Stomach smooth muscle (tissue), 2 donors: Measurements from ENCODE around the gene SPOCK1.

Source experiments
- H3K27ac ChIP-seq: one replicate; pipeline ENCODE4 v1.7.0; 2013; ENCODE audit warnings: mild to moderate bottlenecking, low read length, inconsistent platforms
- H3K27me3 ChIP-seq, 2 donors: one replicate each; pipeline ENCODE4 v1.7.0; 2013; ENCODE audit warnings: low read length in 2 of 2; ENCODE audit not compliant: insufficient read depth in 2 of 2, control insufficient read depth in 1 of 2
- H3K36me3 ChIP-seq, 2 donors: one replicate each; pipeline ENCODE4 v1.7.0; 2013; ENCODE audit warnings: low read length in 2 of 2; ENCODE audit not compliant: control insufficient read depth in 2 of 2, insufficient read depth in 2 of 2
- H3K4me1 ChIP-seq: one replicate; pipeline ENCODE4 v1.7.0; 2013; ENCODE audit warnings: low read length; ENCODE audit not compliant: control insufficient read depth, insufficient read depth
- H3K4me3 ChIP-seq, 2 donors: one replicate each; pipeline ENCODE4 v1.7.0; 2013; ENCODE audit warnings: low read length in 2 of 2
- H3K9ac ChIP-seq, 2 donors: one replicate each; pipeline ENCODE4 v1.7.0; 2013; ENCODE audit warnings: low read length in 2 of 2, mild to moderate bottlenecking in 1 of 2
- H3K9me3 ChIP-seq, 2 donors: one replicate each; pipeline ENCODE4 v1.7.0; 2013; ENCODE audit warnings: low read length in 2 of 2; ENCODE audit not compliant: control insufficient read depth in 2 of 2
- donor health status: healthy.
- donor health status: Pancreatic carcinoma.

Gene SPOCK1

DNA sequence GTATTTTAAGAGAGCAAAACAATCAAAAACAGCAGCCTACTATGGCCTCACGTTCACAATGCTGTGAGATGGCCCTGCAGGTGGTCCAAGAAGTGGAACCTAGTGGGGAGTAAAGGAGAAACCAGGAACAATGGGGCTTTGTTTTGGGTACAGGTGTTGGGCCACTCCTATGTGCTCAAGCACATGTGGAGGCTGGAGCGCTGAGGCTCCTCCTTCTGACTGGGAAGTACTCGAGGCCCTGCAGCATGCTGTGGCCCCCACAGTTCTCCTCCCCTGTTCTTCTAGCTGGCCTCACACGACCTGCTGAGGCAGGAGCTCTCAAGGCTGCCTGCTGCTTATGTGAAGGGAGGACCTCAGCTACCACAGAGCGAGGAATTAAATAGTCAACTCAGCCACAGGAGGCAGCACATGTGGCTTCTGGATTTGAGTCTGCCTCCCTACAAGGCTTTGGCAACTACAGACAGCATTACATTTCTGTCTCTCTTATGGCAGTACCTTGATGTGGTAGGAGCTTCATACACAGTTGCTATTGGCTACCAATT lies 482.3 kb downstream of the SPOCK1 start:
- Histone ChIP-seq H3K27me3 (no peaks in the 10 kb centered on the region), H3K4me1 (no peaks in the 10 kb centered on the region), H3K9ac (no peak overlapping the region), H3K4me3 (no peak overlapping the region), H3K9me3 (no peaks in the 10 kb centered on the region), H3K36me3 (no peaks in the 10 kb centered on the region), H3K27ac (no peak overlapping the region)

DNA sequence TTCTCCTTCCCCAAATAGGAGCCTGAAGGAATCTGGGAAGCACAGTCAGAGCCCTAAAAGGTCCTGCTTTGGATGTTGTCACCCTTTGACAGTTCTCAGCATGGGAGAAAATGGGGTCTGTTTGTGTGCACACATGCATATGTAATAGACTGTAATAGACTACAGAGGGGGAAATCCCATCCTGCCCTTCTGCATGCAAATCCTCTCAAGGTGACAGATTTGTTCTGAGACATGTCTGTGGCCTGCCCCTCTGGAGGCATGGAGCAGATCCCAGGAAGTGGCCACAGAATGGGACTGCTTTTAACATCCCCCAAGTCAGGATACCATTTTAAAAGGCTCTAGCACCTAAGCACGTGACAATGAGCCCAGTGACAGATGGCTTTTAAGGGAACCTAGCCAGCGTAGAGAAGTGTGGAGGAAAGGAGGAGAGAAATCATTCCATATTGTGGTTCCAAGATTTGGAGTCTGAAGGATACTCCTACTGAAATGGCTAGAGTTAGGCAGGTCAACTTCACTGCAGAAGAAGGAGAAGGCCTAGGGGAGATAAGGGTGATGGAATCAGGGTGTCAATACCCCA lies 483.5 kb downstream of the SPOCK1 start:
- no peaks in the 10 kb centered on the region for H3K4me1 ChIP-seq
- H3K27ac ChIP-seq: no peak overlapping the region
- H3K9ac ChIP-seq: no peak overlapping the region
- H3K36me3 ChIP-seq: no peaks in the 10 kb centered on the region
- H3K27me3 ChIP-seq: no peaks in the 10 kb centered on the region
- no peak overlapping the region for H3K4me3 ChIP-seq
- no peaks in the 10 kb centered on the region for H3K9me3 ChIP-seq

DNA sequence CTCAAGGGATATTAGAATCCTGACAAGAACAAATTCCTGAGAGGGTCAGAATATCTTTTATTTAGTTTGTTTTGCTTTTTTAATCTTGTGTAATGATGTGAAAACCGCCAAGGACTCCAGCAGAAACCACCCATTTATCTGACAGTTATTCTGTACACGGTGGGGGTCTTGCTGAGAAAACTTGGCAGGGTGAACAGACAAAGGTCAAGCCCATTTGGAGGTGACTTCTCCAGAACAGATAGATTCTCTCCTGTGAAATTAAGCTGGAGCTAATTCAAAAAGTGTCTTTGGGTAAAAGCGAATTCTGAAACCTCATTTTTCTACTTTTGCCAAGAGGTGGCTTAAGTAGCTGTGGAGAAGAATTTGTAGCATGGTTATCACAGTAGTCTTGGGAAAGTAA lies 484.4 kb downstream of the SPOCK1 start:
- H3K4me3 ChIP-seq: no peak overlapping the region
- H3K4me1 ChIP-seq: no peaks in the 10 kb centered on the region
- no peak overlapping the region for H3K27ac ChIP-seq
- no peaks in the 10 kb centered on the region for H3K36me3 ChIP-seq
- H3K27me3 ChIP-seq: no peaks in the 10 kb centered on the region
- no peaks in the 10 kb centered on the region for H3K9me3 ChIP-seq
- H3K9ac ChIP-seq: no peak overlapping the region

DNA sequence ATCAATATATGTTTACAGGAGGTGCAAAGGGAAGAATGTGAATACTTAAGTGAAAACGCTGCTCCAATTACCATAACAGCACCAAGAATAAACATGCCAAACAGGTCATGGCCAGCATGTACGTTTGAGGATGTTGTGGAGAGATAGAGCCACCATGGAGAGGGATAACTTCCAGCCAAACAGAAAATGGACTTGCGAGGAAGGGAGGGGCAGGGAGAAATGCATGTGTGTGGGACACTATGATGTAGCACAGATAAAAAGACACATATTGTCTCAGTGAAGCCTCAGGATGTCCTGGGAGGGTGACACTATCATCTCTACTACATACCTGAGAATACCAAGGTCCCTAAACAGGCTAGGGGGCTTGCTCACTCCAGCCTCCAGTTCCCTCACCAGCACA lies 488.9 kb downstream of the SPOCK1 start:
- H3K4me1 ChIP-seq: no peaks in the 10 kb centered on the region
- no peaks in the 10 kb centered on the region for H3K9me3 ChIP-seq
- H3K4me3 ChIP-seq: no peak overlapping the region
- H3K27me3 ChIP-seq: no peaks in the 10 kb centered on the region
- no peak overlapping the region for H3K9ac ChIP-seq
- H3K36me3 ChIP-seq: no peaks in the 10 kb centered on the region
- H3K27ac ChIP-seq: no peak overlapping the region

DNA sequence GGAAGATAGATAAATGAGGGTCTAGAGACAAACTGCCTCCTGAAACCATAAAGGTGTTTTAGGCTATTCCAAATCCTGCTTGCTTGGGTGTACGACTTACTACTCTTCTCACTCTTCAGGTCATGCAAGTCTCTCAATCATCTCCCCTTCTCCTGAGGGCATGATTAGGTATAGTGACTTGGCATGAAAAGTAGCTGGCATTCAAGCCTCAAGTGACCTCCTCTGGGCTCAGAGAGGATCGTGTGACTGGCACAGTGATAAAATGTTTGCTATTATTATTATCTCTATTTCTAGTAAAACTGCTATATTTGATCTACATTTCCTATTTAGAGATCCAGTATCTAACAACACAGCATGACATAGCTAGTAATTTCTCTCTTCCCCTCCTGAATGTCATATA lies 494.8 kb downstream of the SPOCK1 start:
- Histone ChIP-seq H3K27ac (no peak overlapping the region), H3K9me3 (no peaks in the 10 kb centered on the region)

DNA sequence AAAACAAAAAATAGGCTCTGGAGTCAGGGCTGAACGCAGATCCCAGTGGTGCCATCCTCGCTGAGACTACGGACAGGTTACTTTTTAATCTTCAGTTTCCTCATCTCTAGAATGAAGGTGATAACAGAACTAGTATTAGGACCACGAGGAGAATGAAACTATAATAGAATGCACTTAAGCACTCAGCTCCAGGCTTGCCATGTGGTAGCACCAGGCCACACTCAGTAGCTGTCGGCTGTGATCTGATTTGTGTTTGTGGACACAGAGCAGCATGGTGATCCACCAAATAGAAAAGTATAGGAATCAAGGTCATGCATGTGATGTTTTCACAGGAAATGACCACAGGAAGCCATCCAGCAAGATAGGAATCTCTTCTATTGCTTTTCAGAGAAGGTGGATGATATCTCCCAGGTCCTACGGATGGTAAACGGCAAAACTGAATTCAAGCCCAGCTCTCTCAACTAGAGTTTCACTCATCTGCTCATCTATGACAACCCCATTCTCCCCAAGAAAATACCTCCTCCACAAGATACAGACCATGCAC lies 498.0 kb downstream of the SPOCK1 start:
- H3K9me3 ChIP-seq: peaks cover 0 to 3% of the 10 kb centered on the region in 2 donors
- no peak overlapping the region for H3K9ac ChIP-seq
- peaks cover 0 to 2% of the 10 kb centered on the region in 2 donors for H3K27me3 ChIP-seq
- no peak overlapping the region for H3K27ac ChIP-seq
- H3K36me3 ChIP-seq: no peaks in the 10 kb centered on the region
- H3K4me1 ChIP-seq: no peaks in the 10 kb centered on the region
- H3K4me3 ChIP-seq: no peak overlapping the region

More for the DNA sequence above, 494.8 kb downstream of the SPOCK1 start:
- Histone ChIP-seq H3K4me3 (no peak overlapping the region), H3K36me3 (no peaks in the 10 kb centered on the region), H3K27me3 (no peaks in the 10 kb centered on the region), H3K9ac (no peak overlapping the region), H3K4me1 (no peaks in the 10 kb centered on the region)

DNA sequence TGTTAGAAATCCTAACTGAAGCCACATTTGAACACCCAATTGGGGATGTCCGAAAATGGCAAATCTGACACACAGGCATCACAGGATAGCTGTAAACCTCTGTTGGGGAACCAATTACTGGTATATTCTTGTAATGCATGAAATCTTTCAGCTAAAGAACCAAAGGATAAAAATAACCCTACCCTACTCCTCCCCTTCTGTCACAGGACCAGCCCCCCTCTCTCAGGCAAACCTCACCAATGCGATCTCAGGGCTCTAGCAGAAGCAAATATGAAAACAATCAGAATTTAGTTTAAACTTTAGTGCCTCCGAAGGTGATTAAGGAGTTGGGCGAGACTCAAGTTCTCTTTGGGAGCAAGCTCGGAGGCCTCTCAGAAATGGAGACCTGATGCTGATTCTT lies 499.3 kb downstream of the SPOCK1 start:
- H3K4me1 ChIP-seq: no peaks in the 10 kb centered on the region
- H3K9me3 ChIP-seq: peaks cover 0 to 3% of the 10 kb centered on the region in 2 donors
- H3K27ac ChIP-seq: no peak overlapping the region
- H3K4me3 ChIP-seq: no peak overlapping the region
- H3K9ac ChIP-seq: no peak overlapping the region
- peaks cover 0 to 2% of the 10 kb centered on the region in 2 donors for H3K27me3 ChIP-seq
- H3K36me3 ChIP-seq: no peaks in the 10 kb centered on the region

DNA sequence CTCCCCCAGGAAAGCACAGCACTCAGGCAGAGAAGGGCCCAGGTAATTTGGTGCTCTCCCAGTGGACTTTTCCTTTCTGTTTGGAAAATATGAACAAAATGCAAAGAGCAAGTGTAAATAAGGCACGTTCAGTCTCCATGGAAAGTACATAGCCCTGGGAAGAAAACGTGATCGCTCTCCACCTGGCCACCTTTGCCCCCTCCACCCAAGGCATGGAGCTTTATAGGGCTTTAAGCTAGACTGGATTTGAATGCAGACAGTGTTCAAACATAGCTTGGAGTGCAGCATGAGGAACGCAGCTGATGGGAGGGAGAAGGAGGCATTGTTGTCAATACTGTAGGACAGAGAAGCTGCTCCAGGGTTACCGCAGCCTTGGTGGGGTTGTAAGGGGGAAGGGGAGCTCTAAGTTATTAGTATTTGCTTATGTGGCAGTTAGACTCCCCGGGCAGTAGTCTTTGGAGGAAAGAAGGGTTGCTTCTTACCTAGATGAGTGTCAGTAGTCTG lies 500.2 kb downstream of the SPOCK1 start:
- H3K4me1 ChIP-seq: no peaks in the 10 kb centered on the region
- peaks cover 0 to 2% of the 10 kb centered on the region in 2 donors for H3K27me3 ChIP-seq
- H3K27ac ChIP-seq: no peak overlapping the region
- no peak overlapping the region for H3K9ac ChIP-seq
- H3K4me3 ChIP-seq: no peak overlapping the region
- no peaks in the 10 kb centered on the region for H3K36me3 ChIP-seq
- peaks cover 0 to 3% of the 10 kb centered on the region in 2 donors for H3K9me3 ChIP-seq

DNA sequence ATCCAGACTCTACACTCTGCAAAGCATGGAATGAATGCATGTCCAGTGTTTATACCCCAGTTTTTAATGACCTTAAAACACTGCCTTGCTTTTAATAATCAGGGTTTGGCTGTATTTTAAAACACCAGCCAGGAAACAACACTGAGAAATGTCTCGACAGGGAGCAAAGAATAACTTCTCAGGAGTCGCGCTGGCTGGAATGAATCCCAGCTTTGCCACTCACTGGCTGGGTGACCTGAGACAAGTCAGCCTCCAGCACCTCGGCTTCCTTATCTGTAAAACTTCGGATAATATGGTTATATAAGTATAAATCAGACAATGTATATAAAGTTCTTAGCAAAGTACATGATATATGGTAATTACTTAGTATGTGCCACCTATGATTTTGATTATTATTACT lies 505.0 kb downstream of the SPOCK1 start:
- Histone ChIP-seq H3K36me3 (no peaks in the 10 kb centered on the region), H3K9ac (no peak overlapping the region), H3K4me3 (no peak overlapping the region), H3K27ac (no peak overlapping the region), H3K4me1 (no peaks in the 10 kb centered on the region), H3K9me3 (peaks cover 0 to 3% of the 10 kb centered on the region in 2 donors), H3K27me3 (peaks cover 0 to 2% of the 10 kb centered on the region in 2 donors)

DNA sequence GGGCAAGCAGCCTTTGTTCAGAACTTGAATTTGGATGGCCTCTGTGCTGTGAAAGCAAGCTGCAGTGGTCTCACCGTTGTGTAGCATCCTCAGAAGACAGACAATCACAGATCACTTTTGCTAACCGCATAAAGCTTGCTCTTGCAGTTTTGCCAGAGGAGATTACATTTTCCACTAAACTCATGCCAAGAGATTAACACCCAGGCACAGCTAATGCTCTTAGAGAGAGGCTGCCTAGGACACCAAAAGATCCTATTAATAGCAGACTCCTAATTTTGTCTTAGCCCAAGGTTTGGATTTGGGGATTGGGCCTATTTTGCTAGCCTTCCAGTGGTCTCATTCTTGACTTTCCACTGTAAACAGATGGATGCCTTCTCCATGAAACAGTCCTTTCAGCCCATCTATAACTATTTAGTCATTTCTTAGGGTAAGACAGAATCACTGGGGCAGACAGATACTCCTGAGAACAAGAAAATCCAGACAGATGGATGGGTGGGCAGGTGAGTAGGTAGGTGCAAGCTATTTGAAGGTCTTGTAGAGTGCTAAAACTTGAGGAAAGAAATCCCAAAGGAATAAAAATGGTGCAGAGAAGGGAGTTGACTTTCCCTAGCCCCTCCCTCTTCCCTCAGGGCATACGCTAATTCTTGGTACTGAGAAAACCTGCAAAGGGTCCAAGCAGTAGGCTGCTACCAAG lies 506.2 kb downstream of the SPOCK1 start:
- Histone ChIP-seq H3K27ac (no peak overlapping the region), H3K4me3 (no peak overlapping the region), H3K36me3 (no peaks in the 10 kb centered on the region), H3K9me3 (peaks cover 0 to 3% of the 10 kb centered on the region in 2 donors), H3K27me3 (no peaks in the 10 kb centered on the region), H3K4me1 (no peaks in the 10 kb centered on the region), H3K9ac (no peak overlapping the region)
